ENCODE data around the gene BRF1. TPM values are rescaled to one million over a fixed set of nuclear protein-coding genes. Genes with fewer than 3 reads are reported as not detected.

Gene BRF1
- total and polyA plus RNA-seq, 2 of the 8 experiments (the other 6 are each of a cell fraction or from before 2014, with no cell fraction given), result 7.7 to 18.3 TPM

DNA sequence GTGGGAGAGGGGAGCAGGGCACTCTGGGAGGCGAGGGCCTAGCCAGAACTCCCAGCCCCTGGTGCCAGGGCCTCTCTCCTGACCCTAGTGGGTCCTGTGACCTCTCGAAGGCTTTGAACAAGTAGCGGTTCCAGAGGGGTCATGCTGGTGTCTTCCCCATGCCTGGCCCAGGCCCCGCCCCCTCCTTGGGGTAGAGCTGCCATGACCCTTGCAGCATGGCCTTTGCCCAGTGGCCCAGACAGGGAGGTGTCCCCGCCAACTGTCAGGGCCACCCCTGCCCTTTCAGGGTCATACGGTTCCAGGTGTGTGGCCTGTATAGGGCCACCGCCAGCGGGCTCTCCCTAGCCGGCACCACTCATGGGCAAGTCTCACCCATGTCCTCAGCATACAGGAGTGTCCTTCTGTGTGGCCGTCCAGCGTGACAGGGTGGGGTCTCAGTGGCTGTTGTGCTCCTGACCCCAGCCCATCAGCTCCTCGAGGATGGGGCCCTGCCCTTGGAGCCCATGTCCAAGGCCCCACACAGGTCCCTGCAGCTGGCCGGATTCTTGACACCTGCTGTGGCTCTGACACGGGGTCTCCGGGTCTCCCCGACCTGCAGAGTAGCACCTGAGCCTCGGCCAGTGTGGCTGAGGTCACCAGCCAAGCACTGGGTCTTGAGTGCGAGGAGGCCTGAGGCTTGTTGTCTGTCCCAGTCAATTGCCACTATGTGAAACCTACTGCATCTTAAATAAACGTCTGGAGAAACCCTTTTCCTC lies 48.3 kb upstream of the BRF1 start (continued):
- TF ChIP-seq, protein P1, sequence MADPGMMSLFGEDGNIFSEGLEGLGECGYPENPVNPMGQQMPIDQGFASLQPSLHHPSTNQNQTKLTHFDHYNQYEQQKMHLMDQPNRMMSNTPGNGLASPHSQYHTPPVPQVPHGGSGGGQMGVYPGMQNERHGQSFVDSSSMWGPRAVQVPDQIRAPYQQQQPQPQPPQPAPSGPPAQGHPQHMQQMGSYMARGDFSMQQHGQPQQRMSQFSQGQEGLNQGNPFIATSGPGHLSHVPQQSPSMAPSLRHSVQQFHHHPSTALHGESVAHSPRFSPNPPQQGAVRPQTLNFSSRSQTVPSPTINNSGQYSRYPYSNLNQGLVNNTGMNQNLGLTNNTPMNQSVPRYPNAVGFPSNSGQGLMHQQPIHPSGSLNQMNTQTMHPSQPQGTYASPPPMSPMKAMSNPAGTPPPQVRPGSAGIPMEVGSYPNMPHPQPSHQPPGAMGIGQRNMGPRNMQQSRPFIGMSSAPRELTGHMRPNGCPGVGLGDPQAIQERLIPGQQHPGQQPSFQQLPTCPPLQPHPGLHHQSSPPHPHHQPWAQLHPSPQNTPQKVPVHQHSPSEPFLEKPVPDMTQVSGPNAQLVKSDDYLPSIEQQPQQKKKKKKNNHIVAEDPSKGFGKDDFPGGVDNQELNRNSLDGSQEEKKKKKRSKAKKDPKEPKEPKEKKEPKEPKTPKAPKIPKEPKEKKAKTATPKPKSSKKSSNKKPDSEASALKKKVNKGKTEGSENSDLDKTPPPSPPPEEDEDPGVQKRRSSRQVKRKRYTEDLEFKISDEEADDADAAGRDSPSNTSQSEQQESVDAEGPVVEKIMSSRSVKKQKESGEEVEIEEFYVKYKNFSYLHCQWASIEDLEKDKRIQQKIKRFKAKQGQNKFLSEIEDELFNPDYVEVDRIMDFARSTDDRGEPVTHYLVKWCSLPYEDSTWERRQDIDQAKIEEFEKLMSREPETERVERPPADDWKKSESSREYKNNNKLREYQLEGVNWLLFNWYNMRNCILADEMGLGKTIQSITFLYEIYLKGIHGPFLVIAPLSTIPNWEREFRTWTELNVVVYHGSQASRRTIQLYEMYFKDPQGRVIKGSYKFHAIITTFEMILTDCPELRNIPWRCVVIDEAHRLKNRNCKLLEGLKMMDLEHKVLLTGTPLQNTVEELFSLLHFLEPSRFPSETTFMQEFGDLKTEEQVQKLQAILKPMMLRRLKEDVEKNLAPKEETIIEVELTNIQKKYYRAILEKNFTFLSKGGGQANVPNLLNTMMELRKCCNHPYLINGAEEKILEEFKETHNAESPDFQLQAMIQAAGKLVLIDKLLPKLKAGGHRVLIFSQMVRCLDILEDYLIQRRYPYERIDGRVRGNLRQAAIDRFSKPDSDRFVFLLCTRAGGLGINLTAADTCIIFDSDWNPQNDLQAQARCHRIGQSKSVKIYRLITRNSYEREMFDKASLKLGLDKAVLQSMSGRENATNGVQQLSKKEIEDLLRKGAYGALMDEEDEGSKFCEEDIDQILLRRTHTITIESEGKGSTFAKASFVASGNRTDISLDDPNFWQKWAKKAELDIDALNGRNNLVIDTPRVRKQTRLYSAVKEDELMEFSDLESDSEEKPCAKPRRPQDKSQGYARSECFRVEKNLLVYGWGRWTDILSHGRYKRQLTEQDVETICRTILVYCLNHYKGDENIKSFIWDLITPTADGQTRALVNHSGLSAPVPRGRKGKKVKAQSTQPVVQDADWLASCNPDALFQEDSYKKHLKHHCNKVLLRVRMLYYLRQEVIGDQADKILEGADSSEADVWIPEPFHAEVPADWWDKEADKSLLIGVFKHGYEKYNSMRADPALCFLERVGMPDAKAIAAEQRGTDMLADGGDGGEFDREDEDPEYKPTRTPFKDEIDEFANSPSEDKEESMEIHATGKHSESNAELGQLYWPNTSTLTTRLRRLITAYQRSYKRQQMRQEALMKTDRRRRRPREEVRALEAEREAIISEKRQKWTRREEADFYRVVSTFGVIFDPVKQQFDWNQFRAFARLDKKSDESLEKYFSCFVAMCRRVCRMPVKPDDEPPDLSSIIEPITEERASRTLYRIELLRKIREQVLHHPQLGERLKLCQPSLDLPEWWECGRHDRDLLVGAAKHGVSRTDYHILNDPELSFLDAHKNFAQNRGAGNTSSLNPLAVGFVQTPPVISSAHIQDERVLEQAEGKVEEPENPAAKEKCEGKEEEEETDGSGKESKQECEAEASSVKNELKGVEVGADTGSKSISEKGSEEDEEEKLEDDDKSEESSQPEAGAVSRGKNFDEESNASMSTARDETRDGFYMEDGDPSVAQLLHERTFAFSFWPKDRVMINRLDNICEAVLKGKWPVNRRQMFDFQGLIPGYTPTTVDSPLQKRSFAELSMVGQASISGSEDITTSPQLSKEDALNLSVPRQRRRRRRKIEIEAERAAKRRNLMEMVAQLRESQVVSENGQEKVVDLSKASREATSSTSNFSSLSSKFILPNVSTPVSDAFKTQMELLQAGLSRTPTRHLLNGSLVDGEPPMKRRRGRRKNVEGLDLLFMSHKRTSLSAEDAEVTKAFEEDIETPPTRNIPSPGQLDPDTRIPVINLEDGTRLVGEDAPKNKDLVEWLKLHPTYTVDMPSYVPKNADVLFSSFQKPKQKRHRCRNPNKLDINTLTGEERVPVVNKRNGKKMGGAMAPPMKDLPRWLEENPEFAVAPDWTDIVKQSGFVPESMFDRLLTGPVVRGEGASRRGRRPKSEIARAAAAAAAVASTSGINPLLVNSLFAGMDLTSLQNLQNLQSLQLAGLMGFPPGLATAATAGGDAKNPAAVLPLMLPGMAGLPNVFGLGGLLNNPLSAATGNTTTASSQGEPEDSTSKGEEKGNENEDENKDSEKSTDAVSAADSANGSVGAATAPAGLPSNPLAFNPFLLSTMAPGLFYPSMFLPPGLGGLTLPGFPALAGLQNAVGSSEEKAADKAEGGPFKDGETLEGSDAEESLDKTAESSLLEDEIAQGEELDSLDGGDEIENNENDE (IDR thresholded peaks at IDR 0.05; ENCODE audit: insufficient replicate concordance, low read length), result no peak
- no peak for TF ChIP-seq HDAC2 (IDR thresholded peaks at IDR 0.05; ENCODE audit: borderline replicate concordance in 1 of 2, low read depth in 2 of 2, low read length in 2 of 2)
- TF ChIP-seq TBP (IDR thresholded peaks at IDR 0.05; ENCODE audit: low read depth, low read length), result no peak
- TF ChIP-seq, protein P2, sequence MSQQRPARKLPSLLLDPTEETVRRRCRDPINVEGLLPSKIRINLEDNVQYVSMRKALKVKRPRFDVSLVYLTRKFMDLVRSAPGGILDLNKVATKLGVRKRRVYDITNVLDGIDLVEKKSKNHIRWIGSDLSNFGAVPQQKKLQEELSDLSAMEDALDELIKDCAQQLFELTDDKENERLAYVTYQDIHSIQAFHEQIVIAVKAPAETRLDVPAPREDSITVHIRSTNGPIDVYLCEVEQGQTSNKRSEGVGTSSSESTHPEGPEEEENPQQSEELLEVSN (IDR thresholded peaks at IDR 0.05), result no peak
- no peak for TF ChIP-seq EZH2 (IDR thresholded peaks at IDR 0.05; ENCODE audit: low read depth, low read length, severe bottlenecking)
- TF ChIP-seq NANOG (IDR thresholded peaks at IDR 0.05; ENCODE audit: insufficient read depth, low read depth, low read length, poor library complexity, severe bottlenecking), result no peak
- no peak for TF ChIP-seq KDM4A (IDR thresholded peaks at IDR 0.05; ENCODE audit: low read depth, low read length, severe bottlenecking)
- TF ChIP-seq SP4 (IDR thresholded peaks at IDR 0.05; ENCODE audit: low read length), result no peak
- no peak for TF ChIP-seq KDM5A (IDR thresholded peaks at IDR 0.05; ENCODE audit: low read length)
